HG02610 (cell line): ENCODE results near the gene AOPEP.
"Not testable (repeated sequence)": the region's sequence is repeated elsewhere in the genome, so short reads cannot be mapped to it uniquely, and the experiment has no call there.

ENCODE experiments used
- ATAC-seq: cut with Tn5 transposase; IDR thresholded peaks from one replicate; pipeline ENCODE4 v1.9.1; 2021; ENCODE audit warnings: mild to moderate bottlenecking, moderate library complexity; ENCODE audit not compliant: unreplicated experiment

AOPEP gene

GRCh38 chr9:94928691-94929368, 202.3 kb downstream of the AOPEP start:
- ATAC-seq = no peak

GRCh38 chr9:94929369-94929756, 202.9 kb downstream of the AOPEP start:
- no peak for ATAC-seq

- ATAC-seq = no peak
These were observed 204.6 kb downstream of the AOPEP start for GRCh38 chr9:94931036-94931633.

- no peak for ATAC-seq
These were observed 205.2 kb downstream of the AOPEP start for GRCh38 chr9:94931740-94932139.

GRCh38 chr9:94932652-94933510, 206.4 kb downstream of the AOPEP start:
- ATAC-seq = no peak

GRCh38 chr9:94933511-94933828, 207.0 kb downstream of the AOPEP start:
- ATAC-seq = no peak

- no peak for ATAC-seq
These were observed 208.4 kb downstream of the AOPEP start for GRCh38 chr9:94934816-94935328.

GRCh38 chr9:94935396-94935795, 208.9 kb downstream of the AOPEP start:
- ATAC-seq = no peak

- ATAC-seq = no peak
These were observed 209.9 kb downstream of the AOPEP start for GRCh38 chr9:94936419-94936818.

- no peak for ATAC-seq
These were observed 210.9 kb downstream of the AOPEP start for GRCh38 chr9:94937214-94937903.

GRCh38 chr9:94938384-94938783, 211.9 kb downstream of the AOPEP start:
- no peak for ATAC-seq

GRCh38 chr9:94940296-94940695, 213.8 kb downstream of the AOPEP start:
- ATAC-seq = not testable (repeated sequence)

GRCh38 chr9:94941211-94941875, 214.8 kb downstream of the AOPEP start:
- ATAC-seq = no peak

- no peak for ATAC-seq
These were observed 218.1 kb downstream of the AOPEP start for GRCh38 chr9:94944626-94945025.

GRCh38 chr9:94945197-94946144, 219.0 kb downstream of the AOPEP start:
- no peak for ATAC-seq

GRCh38 chr9:94946256-94946655, 219.8 kb downstream of the AOPEP start:
- ATAC-seq = no peak

GRCh38 chr9:94948567-94949235, 222.2 kb downstream of the AOPEP start:
- no peak for ATAC-seq

GRCh38 chr9:94949370-94949769, 222.9 kb downstream of the AOPEP start:
- no peak for ATAC-seq

GRCh38 chr9:94950040-94950578, 223.6 kb downstream of the AOPEP start:
- ATAC-seq = no peak
